HEK293 (cell line): Measurements from ENCODE around the gene ZBTB20.

Experiments used
- CTCF ChIA-PET: fragments of 350-600 bp; formaldehyde crosslinking; extraction: SDS; loops from one replicate; lab custom pipeline; 2021; ENCODE audit warnings: antibody characterized with exemption; lab: Yijun Ruan, JAX
- POLR2A ChIA-PET: fragments of 300-600 bp; formaldehyde crosslinking; extraction: SDS; loops from one replicate; lab custom pipeline; 2020; ENCODE audit warnings: antibody characterized with exemption, inconsistent platforms; lab: Yijun Ruan, JAX
- H3K27ac ChIP-seq: fragments of 200-500 bp; sonication (Bioruptor generic); 2 replicates; pipeline ENCODE4 v1.5.1; 2014; ENCODE audit warnings: low read depth, low read length, control low read depth, inconsistent platforms; ENCODE audit errors: extremely low read depth
- H3K36me3 ChIP-seq, 2 experiments: fragments of 200-500 bp in 1 of 2; sonication (Bioruptor generic) in 1 of 2; 1 replicate in 1 of 2; 2 replicates in 1 of 2; pipeline ENCODE4 v1.5.1; 2014 to 2017; ENCODE audit warnings: inconsistent platforms in 2 of 2, low read length in 2 of 2; ENCODE audit not compliant: control insufficient read depth in 2 of 2, insufficient read depth in 1 of 2
- H3K4me1 ChIP-seq: fragments of 200-500 bp; sonication (Bioruptor generic); 2 replicates; pipeline ENCODE4 v1.5.1; 2014; ENCODE audit warnings: mild to moderate bottlenecking, low read length, inconsistent platforms; ENCODE audit not compliant: control insufficient read depth, insufficient read depth
- H3K4me3 ChIP-seq: 2 replicates; pipeline ENCODE4 v1.5.1; 2011; ENCODE audit warnings: low read depth, mild to moderate bottlenecking, control low read depth, low read length, moderate library complexity
- H3K9me3 ChIP-seq: fragments of 200-500 bp; sonication (Bioruptor generic); 2 replicates; pipeline ENCODE4 v1.5.1; 2014; ENCODE audit warnings: low read depth, low read length, inconsistent platforms; ENCODE audit not compliant: control insufficient read depth, insufficient read depth
- ATF2 ChIP-seq: fragments of 450-650 bp; formaldehyde crosslinking; IDR thresholded peaks from 2 replicates; pipeline ENCODE4 v1.5.1; 2016; ENCODE audit warnings: missing biosample characterization, missing genetic modification characterization, low read depth
- GLIS1 ChIP-seq: fragments of 450-650 bp; formaldehyde crosslinking; IDR thresholded peaks from 2 replicates; pipeline ENCODE4 v1.5.1; 2016; ENCODE audit warnings: missing biosample characterization, missing genetic modification characterization
- HOXA7 ChIP-seq: sonication (generic); formaldehyde crosslinking; IDR thresholded peaks from 2 replicates; pipeline ENCODE4 v1.8.1; 2022; ENCODE audit warnings: missing genetic modification reagents, borderline replicate concordance
- KLF10 ChIP-seq: fragments of 450-650 bp; IDR thresholded peaks from 2 replicates; pipeline ENCODE4 v1.5.1; 2018; ENCODE audit warnings: missing biosample characterization, mild to moderate bottlenecking, missing genetic modification characterization
- KLF7 ChIP-seq: fragments of 450-650 bp; formaldehyde crosslinking; IDR thresholded peaks from 2 replicates; pipeline ENCODE4 v1.5.1; 2016; ENCODE audit warnings: missing biosample characterization, missing genetic modification characterization, borderline replicate concordance
- MZF1 ChIP-seq: fragments of 450-650 bp; formaldehyde crosslinking; IDR thresholded peaks from 2 replicates; pipeline ENCODE4 v1.5.1; 2017; ENCODE audit warnings: missing biosample characterization, missing genetic modification characterization, borderline replicate concordance
- ZBTB49 ChIP-seq: fragments of 450-650 bp; formaldehyde crosslinking; IDR thresholded peaks from 2 replicates; pipeline ENCODE4 v1.5.1; 2016; ENCODE audit warnings: missing biosample characterization, missing genetic modification characterization, low read depth
- ZFHX2 ChIP-seq: fragments of 450-650 bp; formaldehyde crosslinking; conservative IDR thresholded peaks from 2 replicates; pipeline ENCODE4 v1.5.1; 2016; ENCODE audit warnings: missing biosample characterization, missing genetic modification characterization
- ZNF138 ChIP-seq: fragments of 450-650 bp; formaldehyde crosslinking; IDR thresholded peaks from 2 replicates; pipeline ENCODE4 v1.5.1; 2016; ENCODE audit warnings: missing biosample characterization, missing genetic modification characterization, borderline replicate concordance
- ZNF280C ChIP-seq: fragments of 450-650 bp; formaldehyde crosslinking; IDR thresholded peaks from 2 replicates; pipeline ENCODE4 v1.5.1; 2016; ENCODE audit warnings: missing biosample characterization, missing genetic modification characterization
- ZNF302 ChIP-seq: fragments of 450-650 bp; formaldehyde crosslinking; IDR thresholded peaks from 2 replicates; pipeline ENCODE4 v1.5.1; 2016; ENCODE audit warnings: missing biosample characterization, missing genetic modification characterization, low read depth
- ZNF350 ChIP-seq: fragments of 450-650 bp; formaldehyde crosslinking; IDR thresholded peaks from 2 replicates; pipeline ENCODE4 v1.5.0; 2017; ENCODE audit warnings: missing biosample characterization, mild to moderate bottlenecking, missing genetic modification characterization
- ZNF354C ChIP-seq: fragments of 450-650 bp; formaldehyde crosslinking; IDR thresholded peaks from 2 replicates; pipeline ENCODE4 v1.5.1; 2016; ENCODE audit warnings: missing biosample characterization, missing genetic modification characterization, low read depth, borderline replicate concordance
- ZNF362 ChIP-seq: fragments of 450-650 bp; formaldehyde crosslinking; IDR thresholded peaks from 2 replicates; pipeline ENCODE4 v1.5.1; 2016; ENCODE audit warnings: missing biosample characterization, missing genetic modification characterization
- ZNF394 ChIP-seq: fragments of 450-650 bp; formaldehyde crosslinking; IDR thresholded peaks from 2 replicates; pipeline ENCODE4 v1.5.1; 2016; ENCODE audit warnings: missing biosample characterization, missing genetic modification characterization, mild to moderate bottlenecking, moderate library complexity, borderline replicate concordance
- ZNF48 ChIP-seq: fragments of 450-650 bp; formaldehyde crosslinking; IDR thresholded peaks from 2 replicates; pipeline ENCODE4 v1.5.1; 2016; ENCODE audit warnings: missing biosample characterization, missing genetic modification characterization
- ZNF513 ChIP-seq: fragments of 450-650 bp; IDR thresholded peaks from 2 replicates; pipeline ENCODE4 v1.5.1; 2018; ENCODE audit warnings: missing biosample characterization, missing genetic modification characterization
- ZNF560 ChIP-seq: fragments of 450-650 bp; formaldehyde crosslinking; IDR thresholded peaks from 2 replicates; pipeline ENCODE4 v1.5.1; 2017; ENCODE audit warnings: missing biosample characterization, missing genetic modification characterization, borderline replicate concordance
- ZNF580 ChIP-seq: fragments of 450-650 bp; formaldehyde crosslinking; IDR thresholded peaks from 2 replicates; pipeline ENCODE4 v1.5.1; 2016; ENCODE audit warnings: missing biosample characterization, missing genetic modification characterization
- ZNF600 ChIP-seq: fragments of 450-650 bp; formaldehyde crosslinking; IDR thresholded peaks from 2 replicates; pipeline ENCODE4 v1.5.1; 2016; ENCODE audit warnings: missing biosample characterization, missing genetic modification characterization
- ZNF610 ChIP-seq: fragments of 450-650 bp; formaldehyde crosslinking; IDR thresholded peaks from 2 replicates; pipeline ENCODE4 v1.5.1; 2016; ENCODE audit warnings: missing biosample characterization, missing genetic modification characterization, borderline replicate concordance
- ZNF623 ChIP-seq: fragments of 450-650 bp; formaldehyde crosslinking; IDR thresholded peaks from 2 replicates; pipeline ENCODE4 v1.5.1; 2016; ENCODE audit warnings: missing biosample characterization, missing genetic modification characterization
- ZNF747 ChIP-seq: fragments of 450-650 bp; formaldehyde crosslinking; IDR thresholded peaks from 2 replicates; pipeline ENCODE4 v1.5.1; 2016; ENCODE audit warnings: missing biosample characterization, missing genetic modification characterization
- ZNF837 ChIP-seq: fragments of 450-650 bp; formaldehyde crosslinking; IDR thresholded peaks from 2 replicates; pipeline ENCODE4 v1.5.1; 2016; ENCODE audit warnings: missing biosample characterization, missing genetic modification characterization
- ZSCAN18 ChIP-seq: fragments of 450-650 bp; formaldehyde crosslinking; IDR thresholded peaks from 2 replicates; pipeline ENCODE4 v1.5.1; 2016; ENCODE audit warnings: missing biosample characterization, missing genetic modification characterization

The ZBTB20 gene

GRCh38 chr3:114554731-114555130, 592.4 kb downstream of the ZBTB20 start:
- POLR2A ChIA-PET: no interaction called here
- H3K36me3 ChIP-seq: no peaks in the 10 kb centered on the region
- H3K4me1 ChIP-seq: peaks cover 3% of the 10 kb centered on the region; the same call in 1 of the 2 replicates
- TF ChIP-seq MZF1 (tag by site-specific recombination) (no peak), ZNF747 (no peak), HOXA7 (CRISPR knock-in tag) (no peak), ZNF138 (tag by site-specific recombination) (no peak), ZNF837 (tag by site-specific recombination) (no peak), ZNF302 (tag by site-specific recombination) (no peak), KLF10 (tag by site-specific recombination) (no peak), ZNF362 (tag by site-specific recombination) (no peak), ZNF280C (tag by site-specific recombination) (no peak), ZNF394 (tag by site-specific recombination) (no peak), ZNF600 (tag by site-specific recombination) (no peak), ZFHX2 (tag by site-specific recombination) (no peak), KLF7 (tag by site-specific recombination) (no peak), ZNF560 (no peak), ZBTB49 (no peak), ZNF354C (tag by site-specific recombination) (no peak), ZNF350 (no peak), ZNF48 (tag by site-specific recombination) (no peak)
- TF ChIP-seq, all 188 proteins: peak for 0
- H3K9me3 ChIP-seq: no peaks in the 10 kb centered on the region
- CTCF ChIA-PET: interaction anchor here (1.5 kb wide), 1 partner anchor 136 kb away, joined by 4 read pairs; no protein-coding TSS in a partner anchor
- H3K27ac ChIP-seq: no peak overlapping the region
- H3K4me3 ChIP-seq: no peak overlapping the region

- Histone ChIP-seq H3K9me3 (no peaks in the 10 kb centered on the region), H3K4me3 (no peak overlapping the region), H3K36me3 (no peaks in the 10 kb centered on the region), H3K4me1 (peaks cover 3% of the 10 kb centered on the region; the same call in 1 of the 2 replicates), H3K27ac (no peak overlapping the region)
- CTCF ChIA-PET: interaction anchor here (0.9 to 1.5 kb wide), 2 partner anchors 29 to 136 kb away, joined by 4 read pairs; no protein-coding TSS in a partner anchor
- POLR2A ChIA-PET: no interaction called here
- no peak for TF ChIP-seq ZSCAN18 (tag by site-specific recombination)
- no peak for TF ChIP-seq ZNF513 (tag by site-specific recombination)
- TF ChIP-seq ZNF580 (tag by site-specific recombination): no peak
- no peak for TF ChIP-seq ZNF623 (tag by site-specific recombination)
- peak; percentile 46 for TF ChIP-seq GLIS1
- no peak for TF ChIP-seq ZNF610 (tag by site-specific recombination)
- peak; percentile 53 for TF ChIP-seq ATF2
Observed at GRCh38 chr3:114553949-114554593, 593.0 kb downstream of the ZBTB20 start.
